Lung (tissue), 12 donors: ENCODE data around the gene ABCB8. TPM values are rescaled to one million over a fixed set of nuclear protein-coding genes. Genes with fewer than 3 reads are reported as not detected.
A peak's percentile ranks its signal among the peaks of the same experiment; 100 is the strongest.

ENCODE experiments used
- ATAC-seq: fragments of 200-7000 bp; cut with Tn5 transposase; one replicate; pipeline ENCODE4 v1.9.1; 2020; ENCODE audit warnings: moderate number of reproducible peaks; ENCODE audit not compliant: insufficient read depth, low FRiP score
- DNase-seq, 3 donors: peaks; one replicate each; pipeline ENCODE4 v3.0.0-alpha.2; 2013 to 2017
- H3K27ac ChIP-seq, 2 donors: one replicate each; pipeline ENCODE4 v1.5.1; 2013; ENCODE audit warnings: mild to moderate bottlenecking in 2 of 2, moderate library complexity in 2 of 2, control low read depth in 1 of 2, inconsistent platforms in 1 of 2, low read depth in 1 of 2, low read length in 1 of 2
- H3K27me3 ChIP-seq, 3 donors: one replicate each; pipeline ENCODE4 v1.5.1; 2013; ENCODE audit warnings: low read length in 2 of 3; ENCODE audit not compliant: control insufficient read depth in 3 of 3, insufficient read depth in 3 of 3
- H3K36me3 ChIP-seq, 4 donors: one replicate each; pipeline ENCODE4 v1.5.1; 2013; ENCODE audit warnings: low read length in 4 of 4, mild to moderate bottlenecking in 1 of 4, moderate library complexity in 1 of 4; ENCODE audit not compliant: control insufficient read depth in 4 of 4, insufficient read depth in 4 of 4
- H3K4me1 ChIP-seq, 5 donors: one replicate each; pipeline ENCODE4 v1.5.1; 2013; ENCODE audit warnings: low read length in 5 of 5, mild to moderate bottlenecking in 2 of 5, moderate library complexity in 1 of 5; ENCODE audit not compliant: control insufficient read depth in 5 of 5, insufficient read depth in 5 of 5
- H3K4me3 ChIP-seq: one replicate; pipeline ENCODE4 v1.5.1; 2013; ENCODE audit warnings: mild to moderate bottlenecking, control low read depth, moderate library complexity
- H3K9ac ChIP-seq, 2 donors: one replicate each; pipeline ENCODE4 v1.5.1; 2013; ENCODE audit warnings: low read length in 2 of 2, control low read depth in 1 of 2; ENCODE audit not compliant: insufficient read depth in 1 of 2
- H3K9me3 ChIP-seq, 4 donors: one replicate each; pipeline ENCODE4 v1.5.1; 2013; ENCODE audit warnings: low read length in 3 of 4, mild to moderate bottlenecking in 1 of 4, moderate library complexity in 1 of 4; ENCODE audit not compliant: control insufficient read depth in 4 of 4, insufficient read depth in 3 of 4
- CTCF ChIP-seq: IDR thresholded peaks from 2 replicates; pipeline ENCODE4 v1.5.1; 2012; ENCODE audit warnings: mild to moderate bottlenecking; ENCODE audit errors: control extremely low read depth, extremely low read depth
- WGBS, 2 donors: extraction: QIAGEN DNeasy Blood & Tissue Kit; methylation state at CpG; one replicate each; pipeline ENCODE4 v1.1.7; 2013; 5-methylcytosine and 5-hydroxymethylcytosine counted together
- polyA plus RNA-seq, 2 donors: library from polyadenylated mRNA; stranded (reverse); fragments of 200-250 nt; gene quantifications; one replicate each; pipeline ENCODE4 v1.2.1, GENCODE V29; 2013
- total RNA-seq, 2 donors: library from RNA; depleted of rRNA in 1 of 2; stranded (reverse); fragments of >200 nt in 1 of 2; gene quantifications; one replicate each; pipeline ENCODE4 v1.2.1, GENCODE V29; 2014 to 2021
- donor health status: control.
- donor health status: control.
- donor health status: Bipolar disorder and iron deficiency.
- donor health status: healthy.
- donor health status: DM: yes; HTN: yes; CAD: no.

The ABCB8 gene
- total and polyA plus RNA-seq, 4 donors, result 21.8 to 61.5 (median 28.8) TPM

- Histone ChIP-seq H3K27me3 (no peaks in the 10 kb centered on the region), H3K27ac (peak overlapping the region; percentile 62 to 96), H3K9me3 (no peaks in the 10 kb centered on the region), H3K36me3 (peaks cover 0 to 3% (median 0%) of the 10 kb centered on the region in 4 donors), H3K4me3 (peak overlapping the region; percentile 60), H3K9ac (peak overlapping the region in 1 of 2 donors; percentile 37), H3K4me1 (peaks cover 3 to 46% (median 17%) of the 10 kb centered on the region in 5 donors)
- TF ChIP-seq CTCF, result no peak
- 1% methylated on average over 61 to 70 of the region's 70 CpGs for WGBS, 2 donors
- peak; percentile 5 for ATAC-seq
- peak; percentile 63 to 78 (median 64) for DNase-seq
Measured at GRCh38 chr7:151087245-151088018, 59.2 kb downstream of the ABCB8 start.

DNA sequence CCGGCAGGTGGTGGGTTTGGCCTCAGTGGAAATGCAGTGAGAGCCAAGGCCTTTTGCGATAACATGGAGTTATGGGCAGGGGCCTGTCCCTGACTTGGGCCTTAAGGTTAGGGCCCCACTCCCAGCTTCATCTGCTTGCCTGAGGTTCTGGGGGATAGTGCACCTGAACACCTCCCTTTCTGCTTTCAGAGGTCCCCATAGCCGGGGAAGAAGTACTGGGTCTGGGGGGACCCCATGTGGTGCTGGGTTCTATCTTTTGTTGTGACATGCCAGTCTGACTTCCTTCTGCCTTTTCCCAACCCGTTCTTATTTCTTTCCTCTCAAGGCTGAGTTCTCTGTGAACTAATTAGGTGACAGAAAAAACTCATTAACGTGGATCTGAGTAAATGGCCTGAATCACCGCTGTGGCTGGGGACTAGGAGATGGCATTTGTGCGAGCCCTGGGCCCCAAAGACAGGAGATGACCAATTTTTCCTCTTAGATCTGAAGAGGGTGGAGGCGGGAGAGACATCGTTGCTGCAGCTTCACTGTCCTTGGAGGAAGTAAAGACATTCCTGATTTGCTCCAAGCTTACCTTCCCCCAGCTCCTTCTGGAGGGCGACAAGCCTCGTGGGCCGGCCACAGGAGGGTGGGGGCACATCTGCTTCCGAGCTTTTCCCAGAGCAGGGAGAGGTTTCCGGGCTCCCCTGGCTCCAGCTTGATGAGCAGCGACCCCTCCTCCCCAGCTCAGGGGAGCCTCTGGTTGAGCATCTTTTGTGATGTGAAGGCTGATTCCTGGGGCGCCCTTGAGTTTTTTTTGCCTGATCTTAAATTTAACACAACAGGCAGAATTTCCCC is 60.0 kb downstream of the ABCB8 start:
- DNase-seq (no peak), ATAC-seq (no peak)
- WGBS, 2 donors, result 19 to 33% methylated on average over 16 of the region's 16 CpGs
- no peak for TF ChIP-seq CTCF
- Histone ChIP-seq H3K4me3 (peak overlapping the region; percentile 60), H3K27ac (peak overlapping the region; percentile 62 to 96), H3K9ac (peak overlapping the region in 1 of 2 donors; percentile 37), H3K27me3 (no peaks in the 10 kb centered on the region), H3K4me1 (peaks cover 0 to 42% (median 15%) of the 10 kb centered on the region in 5 donors), H3K9me3 (no peaks in the 10 kb centered on the region), H3K36me3 (peaks cover 0 to 3% (median 0%) of the 10 kb centered on the region in 4 donors)

DNA sequence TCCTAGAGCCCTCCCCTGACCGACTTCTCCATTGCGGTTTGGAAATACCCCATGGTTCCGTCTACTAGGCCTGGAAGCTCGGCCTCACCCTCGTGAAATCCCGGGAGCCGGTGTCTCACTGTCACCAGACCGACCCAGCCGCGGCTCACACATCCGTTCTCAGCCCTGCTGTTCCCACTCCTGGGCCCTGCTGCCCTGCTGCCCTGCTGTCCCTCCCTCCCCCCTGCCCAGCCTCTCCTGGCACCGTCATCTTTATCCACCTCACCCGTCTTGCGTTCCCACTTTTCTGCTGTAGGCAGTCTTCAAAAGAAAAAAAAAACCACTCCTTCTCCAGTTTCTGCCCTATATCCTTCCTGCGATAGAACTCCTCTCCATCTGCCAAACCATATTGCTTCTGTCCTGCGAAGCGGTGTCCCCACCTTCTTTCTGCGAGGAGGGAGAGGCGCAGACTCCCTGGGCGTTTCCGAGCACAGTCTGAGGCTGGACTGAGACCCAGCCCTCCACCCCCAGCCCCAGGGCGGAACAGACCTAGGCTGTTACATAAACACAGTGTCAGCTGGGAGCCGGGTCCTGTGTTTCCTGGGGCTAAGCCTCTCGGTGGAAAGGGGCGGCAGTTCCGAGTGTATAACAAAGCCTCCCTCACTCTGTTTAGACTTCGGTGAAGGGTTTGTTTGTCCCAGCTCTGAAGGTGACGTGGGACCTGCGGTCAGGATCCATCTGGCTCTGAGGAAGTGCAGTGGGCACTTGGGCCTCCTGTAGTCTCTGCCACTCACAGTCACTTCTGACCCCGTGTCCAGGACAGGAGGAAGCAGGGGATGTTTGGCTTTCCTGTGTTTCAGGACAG is 60.8 kb downstream of the ABCB8 start:
- H3K4me3 ChIP-seq, result peak overlapping the region; percentile 15
- DNase-seq (peak; percentile 59 to 81 (median 72)), ATAC-seq (peak; percentile 21)
- H3K9ac ChIP-seq, result peak overlapping the region; percentile 12 to 73
- no peaks in the 10 kb centered on the region for H3K27me3 ChIP-seq
- no peak for TF ChIP-seq CTCF
- no peaks in the 10 kb centered on the region for H3K9me3 ChIP-seq
- peaks cover 0 to 3% (median 0%) of the 10 kb centered on the region in 4 donors for H3K36me3 ChIP-seq
- WGBS, 2 donors, result 11 to 21% methylated on average over 30 of the region's 30 CpGs
- H3K4me1 ChIP-seq, result peaks cover 0 to 38% (median 15%) of the 10 kb centered on the region in 5 donors
- H3K27ac ChIP-seq, result peak overlapping the region; percentile 62 to 96
